GM23338 (cell line): ENCODE results near the gene OR6N1. TPM values are rescaled to one million over a fixed set of nuclear protein-coding genes. Genes with fewer than 3 reads are reported as not detected.

ENCODE experiments used
- ATAC-seq: fragments of 200-7000 bp; cut with Tn5 transposase; 3 replicates; pipeline ENCODE4 v1.9.1; 2020
- DNase-seq: peaks from one replicate; pipeline ENCODE4 v3.0.0-alpha.2; 2015; ENCODE audit warnings: low spot score
- H2AFZ ChIP-seq: fragments of 200-600 bp; sonication (generic); 2 replicates; pipeline ENCODE4 v1.8.0; 2016; ENCODE audit warnings: antibody characterized with exemption, mild to moderate bottlenecking, moderate library complexity
- H3F3A ChIP-seq: fragments of 200-600 bp; sonication (generic); replicated peaks from 2 replicates; pipeline ENCODE4 v1.8.0; 2017; ENCODE audit warnings: antibody characterized with exemption, mixed run types, low read depth
- H3K27ac ChIP-seq: fragments of 200-600 bp; sonication (generic); 2 replicates; pipeline ENCODE4 v1.6.1; 2016; ENCODE audit warnings: low read depth
- H3K27me3 ChIP-seq: fragments of 200-600 bp; sonication (generic); 2 replicates; pipeline ENCODE4 v1.8.0; 2016; ENCODE audit warnings: mild to moderate bottlenecking, mixed run types, moderate library complexity; ENCODE audit not compliant: insufficient read depth
- H3K36me3 ChIP-seq: fragments of 200-600 bp; sonication (generic); 2 replicates; pipeline ENCODE4 v1.8.0; 2016; ENCODE audit warnings: mild to moderate bottlenecking; ENCODE audit not compliant: insufficient read depth
- H3K4me1 ChIP-seq: fragments of 200-600 bp; sonication (generic); 2 replicates; pipeline ENCODE4 v1.8.0; 2016; ENCODE audit warnings: mild to moderate bottlenecking, moderate library complexity; ENCODE audit not compliant: insufficient read depth
- H3K4me2 ChIP-seq: fragments of 200-600 bp; sonication (generic); 2 replicates; pipeline ENCODE4 v1.7.1; 2017; ENCODE audit warnings: mixed run types
- H3K4me3 ChIP-seq: fragments of 200-600 bp; sonication (generic); 2 replicates; pipeline ENCODE4 v1.6.1; 2016; ENCODE audit warnings: mixed run types
- H3K79me2 ChIP-seq: fragments of 200-600 bp; sonication (generic); replicated peaks from 2 replicates; pipeline ENCODE4 v1.8.0; 2017; ENCODE audit warnings: mild to moderate bottlenecking; ENCODE audit not compliant: insufficient read depth
- H3K9me2 ChIP-seq: fragments of 200-600 bp; sonication (generic); 2 replicates; pipeline ENCODE4 v1.8.0; 2017; ENCODE audit not compliant: insufficient read depth
- H4K20me1 ChIP-seq: fragments of 200-600 bp; sonication (generic); replicated peaks from 2 replicates; pipeline ENCODE4 v1.8.0; 2017; ENCODE audit warnings: mild to moderate bottlenecking; ENCODE audit not compliant: insufficient read depth
- H3K27ac Mint-ChIP-seq: 2 replicates; pipeline ENCODE4 v1.8.0; 2020; ENCODE audit warnings: inconsistent platforms, mild to moderate bottlenecking, moderate library complexity, mixed read lengths
- H3K27me3 Mint-ChIP-seq: 3 replicates; pipeline ENCODE4 v1.8.0; 2022; ENCODE audit warnings: low read depth, mild to moderate bottlenecking, moderate library complexity, mixed read lengths, inconsistent platforms; ENCODE audit not compliant: insufficient read depth, poor library complexity
- H3K36me3 Mint-ChIP-seq: 3 replicates; pipeline ENCODE4 v1.8.0; 2021; ENCODE audit warnings: low read depth, mild to moderate bottlenecking, inconsistent platforms, moderate library complexity, mixed read lengths
- H3K4me1 Mint-ChIP-seq: 3 replicates; pipeline ENCODE4 v1.8.0; 2020; ENCODE audit warnings: mild to moderate bottlenecking, inconsistent platforms, mixed read lengths
- H3K4me3 Mint-ChIP-seq: 3 replicates; pipeline ENCODE4 v1.8.0; 2021; ENCODE audit warnings: moderate library complexity, mild to moderate bottlenecking, inconsistent platforms, mixed read lengths
- H3K9me3 Mint-ChIP-seq: 3 replicates; pipeline ENCODE4 v1.8.0; 2020; ENCODE audit warnings: moderate library complexity, mild to moderate bottlenecking, inconsistent platforms, mixed read lengths
- ETS1 ChIP-seq: IDR thresholded peaks from 2 replicates; pipeline ENCODE4 v1.6.1; 2016; ENCODE audit warnings: antibody characterized with exemption
- EZH2 ChIP-seq: fragments of 200-600 bp; sonication (generic); IDR thresholded peaks from one replicate; pipeline ENCODE4 v1.8.0; 2017; ENCODE audit warnings: antibody characterized with exemption, mild to moderate bottlenecking, low read depth; ENCODE audit not compliant: unreplicated experiment
- EZH2phosphoT487 ChIP-seq: fragments of 200-600 bp; sonication (generic); IDR thresholded peaks from one replicate; pipeline ENCODE4 v1.8.1; 2018; ENCODE audit warnings: antibody characterized with exemption; ENCODE audit not compliant: unreplicated experiment
- JUNB ChIP-seq: IDR thresholded peaks from one replicate; pipeline ENCODE4 v1.6.1; 2016; ENCODE audit warnings: antibody characterized with exemption; ENCODE audit not compliant: unreplicated experiment
- NANOG ChIP-seq: IDR thresholded peaks from 2 replicates; pipeline ENCODE4 v1.6.1; 2016; ENCODE audit warnings: antibody characterized with exemption, borderline replicate concordance
- POLR2AphosphoS5 ChIP-seq: IDR thresholded peaks from 2 replicates; pipeline ENCODE4 v1.6.1; 2016; ENCODE audit warnings: antibody characterized with exemption, low read depth
- REST ChIP-seq: IDR thresholded peaks from one replicate; pipeline ENCODE4 v1.6.1; 2018; ENCODE audit warnings: antibody characterized with exemption; ENCODE audit not compliant: unreplicated experiment
- ZNF331 ChIP-seq: fragments of 250-450 bp; sonication (Bioruptor Pico); IDR thresholded peaks from 2 replicates; pipeline ENCODE4 v1.5.0; 2020; ENCODE audit warnings: low read depth, mild to moderate bottlenecking, moderate library complexity
- ZNF462 ChIP-seq: fragments of 250-450 bp; sonication (Bioruptor Pico); IDR thresholded peaks from 2 replicates; pipeline ENCODE4 v1.5.0; 2020; ENCODE audit warnings: mild to moderate bottlenecking, moderate library complexity
- polyA plus RNA-seq: library from polyadenylated mRNA; unstranded; fragments of >200 nt; fragmentation: Nextera tagmentation; extraction: Ambion mirVana; gene quantifications from 2 replicates; pipeline ENCODE4 v1.2.1, GENCODE V29; 2016
- total RNA-seq: library from RNA; depleted of rRNA; stranded (reverse); fragments of >200 nt; shearing (Covaris generic); gene quantifications from 2 replicates; pipeline ENCODE4 v1.2.3, GENCODE V29; 2014

OR6N1 gene
- total and polyA plus RNA-seq, 2 experiments from 2014 or later: not detected

- no peak for TF ChIP-seq ETS1
These were observed 37.3 kb upstream of the OR6N1 start (continued) for GRCh38 chr1:158809256-158809655.

GRCh38 chr1:158806916-158807536 lies 35.0 kb upstream of the OR6N1 start:
- Histone ChIP-seq H3F3A (no peaks in the 10 kb centered on the region), H2AFZ (no peak overlapping the region), H3K27me3 (no peaks in the 10 kb centered on the region), H3K79me2 (no peaks in the 10 kb centered on the region), H3K36me3 (no peaks in the 10 kb centered on the region), H4K20me1 (no peaks in the 10 kb centered on the region), H3K27ac (no peak overlapping the region), H3K4me3 (no peak overlapping the region), H3K4me1 (no peaks in the 10 kb centered on the region), H3K4me2 (no peak overlapping the region), H3K9me2 (no peaks in the 10 kb centered on the region)
- no peak for ATAC-seq
- Mint-ChIP-seq H3K4me1 (no peaks in the 10 kb centered on the region), H3K36me3 (no peaks in the 10 kb centered on the region), H3K4me3 (no peak overlapping the region), H3K9me3 (no peaks in the 10 kb centered on the region), H3K27ac (no peak overlapping the region), H3K27me3 (peaks cover 3% of the 10 kb centered on the region)
- no peak for DNase-seq
- no peak for TF ChIP-seq NANOG

GRCh38 chr1:158803678-158804077 lies 31.7 kb upstream of the OR6N1 start:
- Histone ChIP-seq H3K79me2 (no peaks in the 10 kb centered on the region), H3K4me2 (no peak overlapping the region), H4K20me1 (no peaks in the 10 kb centered on the region), H3F3A (no peaks in the 10 kb centered on the region), H3K27ac (no peak overlapping the region), H3K36me3 (no peaks in the 10 kb centered on the region), H3K27me3 (no peaks in the 10 kb centered on the region), H3K4me3 (no peak overlapping the region), H2AFZ (peak overlapping the region; percentile 16; the same call in 1 of the 2 replicates), H3K4me1 (no peaks in the 10 kb centered on the region), H3K9me2 (no peaks in the 10 kb centered on the region)
- H3K4me1 Mint-ChIP-seq: no peaks in the 10 kb centered on the region
- no peak for DNase-seq
- H3K27ac Mint-ChIP-seq: no peak overlapping the region
- H3K4me3 Mint-ChIP-seq: no peak overlapping the region
- no peak for ATAC-seq
- H3K9me3 Mint-ChIP-seq: no peaks in the 10 kb centered on the region
- H3K36me3 Mint-ChIP-seq: no peaks in the 10 kb centered on the region
- peaks cover 2% of the 10 kb centered on the region for H3K27me3 Mint-ChIP-seq
- TF ChIP-seq POLR2AphosphoS5 (no peak), NANOG (no peak), EZH2 (no peak), JUNB (no peak), ZNF331 (no peak), ZNF462 (CRISPR knock-in tag) (no peak), EZH2phosphoT487 (no peak), REST (no peak)
